GM10266 (cell line): ENCODE results near the gene CGN.

ENCODE experiments used
- DNase-seq: peaks from one replicate; pipeline ENCODE4 v3.0.0; 2012; ENCODE audit errors: extremely low spot score
- TF ChIP-seq, protein P1 (sequence below): IDR thresholded peaks from 2 replicates; pipeline ENCODE4 v1.5.1; 2012; ENCODE audit warnings: mild to moderate bottlenecking, low read depth; ENCODE audit not compliant: control insufficient read depth, insufficient read depth; ENCODE audit errors: missing control alignments

The CGN gene

DNA sequence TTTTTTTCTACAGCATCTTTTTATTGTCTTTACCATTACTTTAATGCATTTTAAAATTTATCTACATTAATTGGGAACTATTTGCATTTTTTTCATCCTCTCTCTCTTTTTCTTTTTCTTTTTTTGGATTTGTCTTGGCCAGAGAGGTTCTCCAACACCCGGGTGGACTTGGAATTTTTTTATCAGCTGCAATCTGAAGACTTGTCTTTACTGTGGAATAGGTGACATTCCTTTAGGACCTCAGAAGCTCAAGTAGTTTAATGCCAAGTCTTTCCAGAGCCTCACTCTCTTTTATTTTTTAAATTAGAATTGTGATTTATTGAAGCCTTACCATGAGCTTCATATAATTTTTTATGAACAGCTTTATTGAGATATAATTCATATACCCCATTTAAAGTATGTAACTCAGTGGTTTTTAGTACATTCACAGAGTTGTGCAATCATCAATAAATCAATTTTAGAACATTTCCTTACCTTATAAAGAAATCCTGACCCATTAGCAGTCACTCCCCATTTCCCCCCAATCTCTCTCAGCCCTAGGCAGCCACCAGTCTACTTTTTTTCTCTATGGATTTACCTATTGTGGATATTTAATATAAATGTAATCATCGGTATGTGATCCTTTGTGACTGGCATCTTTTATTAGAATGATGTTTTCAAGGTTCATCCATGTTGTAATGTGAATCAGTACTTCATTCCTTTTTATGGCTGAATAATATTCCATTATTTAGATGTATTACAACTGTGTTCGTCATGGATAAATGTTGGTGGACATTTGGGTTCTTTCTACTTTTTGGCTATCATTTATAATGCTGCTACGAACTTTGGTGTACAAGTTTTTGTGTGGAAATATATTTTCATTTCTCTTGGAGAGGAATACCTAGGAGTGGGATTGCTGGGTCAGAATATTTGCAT lies 35.1 kb downstream of the CGN start:
- no peak for DNase-seq
- TF ChIP-seq, protein P1, sequence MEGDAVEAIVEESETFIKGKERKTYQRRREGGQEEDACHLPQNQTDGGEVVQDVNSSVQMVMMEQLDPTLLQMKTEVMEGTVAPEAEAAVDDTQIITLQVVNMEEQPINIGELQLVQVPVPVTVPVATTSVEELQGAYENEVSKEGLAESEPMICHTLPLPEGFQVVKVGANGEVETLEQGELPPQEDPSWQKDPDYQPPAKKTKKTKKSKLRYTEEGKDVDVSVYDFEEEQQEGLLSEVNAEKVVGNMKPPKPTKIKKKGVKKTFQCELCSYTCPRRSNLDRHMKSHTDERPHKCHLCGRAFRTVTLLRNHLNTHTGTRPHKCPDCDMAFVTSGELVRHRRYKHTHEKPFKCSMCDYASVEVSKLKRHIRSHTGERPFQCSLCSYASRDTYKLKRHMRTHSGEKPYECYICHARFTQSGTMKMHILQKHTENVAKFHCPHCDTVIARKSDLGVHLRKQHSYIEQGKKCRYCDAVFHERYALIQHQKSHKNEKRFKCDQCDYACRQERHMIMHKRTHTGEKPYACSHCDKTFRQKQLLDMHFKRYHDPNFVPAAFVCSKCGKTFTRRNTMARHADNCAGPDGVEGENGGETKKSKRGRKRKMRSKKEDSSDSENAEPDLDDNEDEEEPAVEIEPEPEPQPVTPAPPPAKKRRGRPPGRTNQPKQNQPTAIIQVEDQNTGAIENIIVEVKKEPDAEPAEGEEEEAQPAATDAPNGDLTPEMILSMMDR, result no peak

GRCh38 chr1:151547119-151547899 lies 36.1 kb downstream of the CGN start:
- TF ChIP-seq, protein P1, result no peak
- no peak for DNase-seq

DNA sequence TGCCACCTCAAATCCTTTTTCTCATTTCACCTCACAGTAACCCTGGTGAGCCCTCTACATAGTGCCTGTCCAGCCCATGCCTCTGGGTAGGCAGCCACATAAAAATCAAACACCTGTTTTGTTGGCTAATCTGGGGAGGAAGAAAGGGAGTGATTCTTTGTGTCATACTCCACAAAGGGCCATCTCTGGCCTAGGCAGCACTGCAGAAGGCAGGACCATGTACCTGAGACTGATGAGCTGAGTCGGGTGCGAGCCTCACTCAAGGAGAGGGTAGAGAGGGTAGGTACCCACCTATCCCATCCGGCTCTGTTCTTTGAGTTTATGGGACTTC lies 36.7 kb downstream of the CGN start:
- TF ChIP-seq, protein P1, result no peak
- no peak for DNase-seq

DNA sequence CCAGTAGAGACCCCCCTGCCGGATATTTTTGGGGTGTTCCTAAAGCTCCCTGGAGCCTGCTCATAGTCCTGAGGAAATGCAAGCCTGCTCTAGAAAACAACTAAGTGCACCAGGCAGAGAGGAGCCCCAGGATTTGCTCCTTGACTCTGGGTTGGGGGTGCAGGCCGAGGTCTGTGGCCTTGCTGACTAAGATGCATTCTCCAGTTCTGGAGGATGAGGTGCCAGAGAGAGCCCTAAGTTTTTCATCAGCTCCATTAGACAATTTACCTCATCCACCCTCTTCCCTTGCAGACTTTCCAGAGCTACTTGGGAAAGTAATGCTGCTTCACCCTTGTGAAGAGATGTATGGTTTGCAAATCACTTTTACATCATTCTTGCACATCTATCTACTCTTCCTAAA lies 38.0 kb downstream of the CGN start:
- TF ChIP-seq, protein P1, result no peak
- no peak for DNase-seq

DNA sequence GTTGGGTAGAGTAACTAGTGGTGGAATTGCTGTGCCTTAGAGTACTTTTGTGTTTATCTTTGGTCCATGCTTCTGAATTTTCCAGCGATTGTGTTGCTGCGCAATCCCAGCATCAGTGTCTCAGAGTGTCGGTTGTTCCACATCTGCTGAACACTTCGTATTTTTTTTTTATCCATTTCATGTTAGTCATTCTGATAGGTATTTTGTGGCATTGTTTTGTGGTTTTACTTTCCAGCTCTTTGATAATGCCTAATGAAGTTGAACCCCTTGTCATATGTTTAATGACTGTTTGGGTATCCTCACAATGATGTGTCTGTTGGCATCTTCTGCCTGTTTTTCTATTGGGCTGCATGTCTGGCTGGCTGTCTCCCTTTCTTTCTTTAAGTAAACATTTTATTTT lies 42.5 kb downstream of the CGN start:
- TF ChIP-seq, protein P1, result no peak
- DNase-seq, result no peak

DNA sequence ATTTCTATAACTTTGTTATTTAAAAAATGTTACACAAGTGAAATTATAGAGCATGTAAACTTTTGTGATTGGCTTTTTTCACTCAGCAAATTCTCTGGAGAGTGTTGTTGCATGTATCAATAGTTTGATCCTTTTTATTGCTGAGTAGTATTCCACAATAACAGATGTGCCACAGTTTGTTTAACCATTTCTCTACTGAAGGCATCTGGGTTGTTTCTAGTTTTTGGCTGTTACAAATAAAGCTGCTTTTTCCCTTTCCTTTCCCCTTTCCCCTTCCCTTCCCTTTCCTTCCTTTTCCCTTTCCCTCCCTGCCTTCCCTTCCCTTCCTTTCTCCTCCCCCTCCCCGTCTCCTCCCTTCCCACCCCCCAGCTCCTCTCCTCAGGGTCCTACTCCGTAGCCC lies 44.9 kb downstream of the CGN start:
- TF ChIP-seq, protein P1, result no peak
- DNase-seq, result no peak

- TF ChIP-seq, protein P1, result no peak
- no peak for DNase-seq
Measured at GRCh38 chr1:151562661-151563060, 51.5 kb downstream of the CGN start.
